Measurements from ENCODE around the gene HOXB1. TPM values are rescaled to one million over a fixed set of nuclear protein-coding genes. Genes with fewer than 3 reads are reported as not detected.

The HOXB1 gene
- total RNA-seq, 2 experiments from 2014 or later, result not detected

GRCh38 chr17:48570325-48571023 is 39.7 kb upstream of the HOXB1 start:
- DNase-seq, result no peak
- no peaks in the 10 kb centered on the region for H3K9me3 Mint-ChIP-seq
- H3K27ac Mint-ChIP-seq, result no peak overlapping the region
- H3K4me1 Mint-ChIP-seq, result no peaks in the 10 kb centered on the region
- H3K4me3 Mint-ChIP-seq, result no peak overlapping the region
- H3K27me3 Mint-ChIP-seq, result peaks cover 3% of the 10 kb centered on the region
- no peaks in the 10 kb centered on the region for H3K36me3 Mint-ChIP-seq

DNA sequence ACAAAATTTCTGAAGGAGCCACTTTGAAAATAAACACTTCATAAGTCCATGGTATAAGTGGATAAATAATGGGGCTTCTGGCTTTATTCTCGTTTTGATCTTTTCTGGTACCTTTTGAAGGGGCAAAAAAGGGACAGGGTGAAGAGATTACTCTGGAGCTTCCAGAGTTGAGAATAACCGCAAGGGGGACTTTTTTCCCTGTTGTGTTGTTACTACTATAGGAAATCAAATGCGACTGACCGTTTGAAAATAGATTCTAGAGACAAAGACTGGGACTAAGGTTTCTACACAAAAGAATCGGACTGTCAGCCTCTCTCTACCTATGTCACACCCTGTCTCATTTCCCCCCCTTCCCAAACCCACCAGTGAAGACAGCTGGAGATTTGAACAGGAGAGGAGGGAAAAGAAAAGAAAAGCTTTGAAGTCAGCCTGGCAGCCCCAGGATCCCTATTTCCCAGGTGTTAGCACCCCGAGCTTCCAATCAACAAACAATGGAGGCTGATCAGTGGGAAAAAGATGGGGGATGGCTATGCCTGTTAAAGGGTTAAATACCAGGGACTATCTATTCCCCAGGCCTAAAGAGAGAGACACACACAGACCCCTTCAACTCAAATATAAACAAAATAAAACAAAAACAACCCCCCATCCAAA is 39.0 kb upstream of the HOXB1 start:
- no peak overlapping the region for H3K27ac Mint-ChIP-seq
- no peak overlapping the region for H3K4me3 Mint-ChIP-seq
- H3K9me3 Mint-ChIP-seq, result no peaks in the 10 kb centered on the region
- no peaks in the 10 kb centered on the region for H3K36me3 Mint-ChIP-seq
- peaks cover 3% of the 10 kb centered on the region for H3K27me3 Mint-ChIP-seq
- no peak for DNase-seq
- H3K4me1 Mint-ChIP-seq, result no peaks in the 10 kb centered on the region

DNA sequence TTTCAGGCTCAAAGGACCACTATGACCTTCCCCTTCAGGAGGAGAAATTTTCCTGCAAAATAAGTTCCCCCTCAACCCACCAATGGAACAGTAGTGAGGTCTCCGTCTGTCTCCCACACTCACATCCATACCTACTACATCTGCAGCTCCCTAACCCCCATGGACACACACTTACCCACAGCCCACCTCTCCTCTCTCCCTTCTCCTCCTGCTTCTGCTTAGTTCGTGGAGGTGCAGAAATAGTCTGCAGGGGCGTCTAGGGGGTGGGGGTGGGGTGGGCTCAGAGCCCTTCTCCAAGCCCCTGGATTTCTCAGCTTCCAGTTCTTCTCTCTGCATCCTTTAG is 38.4 kb upstream of the HOXB1 start:
- Mint-ChIP-seq H3K9me3 (no peaks in the 10 kb centered on the region), H3K27ac (no peak overlapping the region), H3K27me3 (peaks cover 1% of the 10 kb centered on the region), H3K4me1 (no peaks in the 10 kb centered on the region), H3K4me3 (no peak overlapping the region), H3K36me3 (no peaks in the 10 kb centered on the region)
- no peak for DNase-seq

DNA sequence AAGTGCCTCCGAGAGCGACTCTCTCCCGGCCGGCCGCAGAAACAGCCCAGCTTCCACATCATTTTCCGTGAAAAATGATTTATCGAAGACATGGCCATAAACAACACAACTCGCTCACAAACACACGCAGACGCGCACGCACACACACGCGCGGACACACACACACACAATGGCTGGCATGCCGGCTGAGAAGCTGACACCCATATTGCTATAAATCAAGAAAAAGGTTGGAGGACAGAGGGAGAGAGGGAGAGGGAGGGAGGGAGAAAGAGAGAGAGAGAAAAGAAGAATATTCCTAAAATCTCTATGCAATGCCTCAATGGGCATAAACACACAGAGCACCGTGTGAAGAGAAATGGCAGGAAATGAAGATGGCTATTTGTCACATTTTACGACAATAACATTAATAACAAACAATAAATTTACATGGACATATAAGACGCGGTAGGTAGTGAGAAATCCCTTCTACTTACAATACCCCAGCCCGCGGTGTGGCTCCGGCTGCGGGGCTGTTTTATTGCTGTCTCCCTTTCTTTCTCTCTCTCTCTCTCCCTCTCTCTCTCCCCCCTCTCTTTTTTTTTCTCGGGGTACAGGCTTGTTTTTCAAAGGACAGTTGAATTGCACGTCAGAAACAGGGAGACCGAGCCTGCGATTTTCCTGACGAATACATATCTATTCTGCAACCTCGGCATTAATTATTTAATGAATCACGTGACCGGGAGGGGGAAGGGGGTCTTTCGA is 37.9 kb upstream of the HOXB1 start:
- DNase-seq, result no peak
- Mint-ChIP-seq H3K36me3 (no peaks in the 10 kb centered on the region), H3K9me3 (no peaks in the 10 kb centered on the region), H3K4me3 (peak overlapping the region; percentile 9), H3K27ac (no peak overlapping the region), H3K4me1 (peaks cover 1% of the 10 kb centered on the region), H3K27me3 (peaks cover 3% of the 10 kb centered on the region)

GRCh38 chr17:48567646-48568354 is 37.0 kb upstream of the HOXB1 start:
- DNase-seq, result no peak
- Mint-ChIP-seq H3K9me3 (no peaks in the 10 kb centered on the region), H3K4me1 (peaks cover 1% of the 10 kb centered on the region), H3K36me3 (no peaks in the 10 kb centered on the region), H3K4me3 (no peak overlapping the region), H3K27ac (no peak overlapping the region), H3K27me3 (peaks cover 9% of the 10 kb centered on the region)

DNA sequence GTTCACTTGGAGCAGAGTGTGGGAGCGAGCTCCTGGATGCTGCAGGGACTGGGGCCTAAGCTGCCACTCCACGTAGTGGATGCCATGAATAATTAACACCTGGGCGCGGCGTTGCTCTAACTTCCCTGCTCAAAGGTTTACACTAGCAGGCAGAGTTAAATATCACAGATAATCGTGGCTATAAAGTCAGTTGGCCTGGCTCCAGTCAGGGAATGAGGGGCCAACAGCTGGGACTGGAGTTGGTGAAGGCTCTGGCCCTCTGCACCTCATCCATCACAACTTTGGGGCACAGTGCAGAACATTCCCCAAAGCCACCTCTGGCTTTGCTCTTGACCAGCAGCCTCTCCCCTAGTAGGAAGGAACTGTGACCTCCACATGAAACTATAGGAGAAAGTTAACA is 36.4 kb upstream of the HOXB1 start:
- no peak for DNase-seq
- Mint-ChIP-seq H3K4me3 (no peak overlapping the region), H3K4me1 (peaks cover 1% of the 10 kb centered on the region), H3K27me3 (peaks cover 14% of the 10 kb centered on the region), H3K9me3 (no peaks in the 10 kb centered on the region), H3K36me3 (no peaks in the 10 kb centered on the region), H3K27ac (no peak overlapping the region)

- H3K4me1 Mint-ChIP-seq, result peaks cover 2% of the 10 kb centered on the region
Measured at GRCh38 chr17:48566717-48567116, 35.9 kb upstream of the HOXB1 start.

GRCh38 chr17:48565925-48566710 is 35.3 kb upstream of the HOXB1 start:
- Mint-ChIP-seq H3K4me3 (no peak overlapping the region), H3K36me3 (no peaks in the 10 kb centered on the region), H3K4me1 (peaks cover 8% of the 10 kb centered on the region), H3K27ac (no peak overlapping the region), H3K9me3 (no peaks in the 10 kb centered on the region), H3K27me3 (peaks cover 14% of the 10 kb centered on the region)
- no peak for DNase-seq

More at GRCh38 chr17:48566717-48567116, 35.9 kb upstream of the HOXB1 start:
- no peak for DNase-seq
- no peaks in the 10 kb centered on the region for H3K36me3 Mint-ChIP-seq
- peaks cover 14% of the 10 kb centered on the region for H3K27me3 Mint-ChIP-seq
- H3K27ac Mint-ChIP-seq, result no peak overlapping the region
- no peaks in the 10 kb centered on the region for H3K9me3 Mint-ChIP-seq
- no peak overlapping the region for H3K4me3 Mint-ChIP-seq

- Mint-ChIP-seq H3K9me3 (no peaks in the 10 kb centered on the region), H3K36me3 (no peaks in the 10 kb centered on the region), H3K4me3 (no peak overlapping the region), H3K27me3 (peaks cover 14% of the 10 kb centered on the region), H3K4me1 (peaks cover 9% of the 10 kb centered on the region), H3K27ac (no peak overlapping the region)
- no peak for DNase-seq
Measured at GRCh38 chr17:48565022-48565554, 34.3 kb upstream of the HOXB1 start.

DNA sequence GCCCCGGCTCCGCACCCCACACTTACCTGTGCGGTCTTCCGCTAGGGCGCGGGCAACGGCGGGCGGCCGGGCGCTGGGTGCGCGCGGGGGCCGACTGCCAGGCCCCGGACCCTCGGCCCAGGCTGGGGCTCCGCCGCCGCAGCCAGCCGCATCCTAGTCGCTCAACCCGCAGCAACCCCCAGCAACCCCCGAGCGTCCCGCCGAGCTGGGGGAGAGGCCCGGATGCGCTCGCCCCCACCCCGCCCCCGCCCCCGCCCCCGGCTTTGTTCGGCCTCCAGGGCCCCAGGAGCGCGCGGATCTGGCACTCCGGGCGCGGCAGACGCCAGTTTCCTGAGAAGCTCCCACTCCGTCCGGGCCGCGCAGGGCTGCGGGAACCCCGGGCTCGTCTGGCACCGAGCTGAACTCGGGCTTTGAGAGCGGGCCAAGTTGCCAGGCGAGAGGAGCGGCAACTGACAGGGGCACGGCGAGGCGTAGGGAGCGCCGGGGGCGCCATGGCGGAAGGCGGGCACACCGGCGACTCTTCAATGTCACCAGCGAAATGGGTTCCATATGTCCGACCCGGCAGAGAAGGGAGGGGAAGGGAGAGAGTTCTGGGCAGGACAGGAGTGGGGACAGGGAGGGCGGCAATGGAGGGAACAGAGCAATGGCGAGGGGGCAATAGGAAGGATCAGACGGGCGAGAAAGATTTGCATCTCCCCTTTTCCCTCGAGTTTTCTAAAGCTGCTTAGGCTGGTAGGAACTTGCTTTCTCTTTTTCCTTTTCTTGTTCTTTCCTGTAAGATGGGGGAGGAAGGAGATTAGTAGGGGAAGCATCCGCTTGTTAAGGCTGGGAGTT is 33.6 kb upstream of the HOXB1 start:
- H3K27me3 Mint-ChIP-seq, result peaks cover 14% of the 10 kb centered on the region
- H3K9me3 Mint-ChIP-seq, result no peaks in the 10 kb centered on the region
- no peak for DNase-seq
- no peak overlapping the region for H3K4me3 Mint-ChIP-seq
- peaks cover 9% of the 10 kb centered on the region for H3K4me1 Mint-ChIP-seq
- no peaks in the 10 kb centered on the region for H3K36me3 Mint-ChIP-seq
- no peak overlapping the region for H3K27ac Mint-ChIP-seq

DNA sequence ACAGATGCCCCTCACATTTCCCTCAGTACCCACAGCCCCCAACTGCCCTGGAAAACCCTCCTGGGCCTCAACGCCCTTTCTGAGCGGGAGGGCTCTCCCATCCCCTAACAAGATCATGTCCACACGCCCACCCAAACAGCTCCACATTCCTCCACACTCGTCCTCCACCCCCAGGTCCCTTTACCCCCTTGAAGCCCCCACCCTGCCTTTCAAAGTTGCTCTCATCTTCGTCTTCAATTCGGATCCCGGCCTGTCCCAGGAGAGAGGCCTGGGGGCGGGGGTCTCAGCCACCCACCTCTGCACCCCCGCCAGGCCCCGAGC is 33.0 kb upstream of the HOXB1 start:
- H3K9me3 Mint-ChIP-seq, result no peaks in the 10 kb centered on the region
- H3K27ac Mint-ChIP-seq, result no peak overlapping the region
- H3K4me3 Mint-ChIP-seq, result peak overlapping the region; percentile 22
- peaks cover 9% of the 10 kb centered on the region for H3K4me1 Mint-ChIP-seq
- no peaks in the 10 kb centered on the region for H3K36me3 Mint-ChIP-seq
- H3K27me3 Mint-ChIP-seq, result peaks cover 14% of the 10 kb centered on the region
- DNase-seq, result no peak

GRCh38 chr17:48563385-48563838 is 32.6 kb upstream of the HOXB1 start:
- Mint-ChIP-seq H3K27me3 (peaks cover 14% of the 10 kb centered on the region), H3K9me3 (no peaks in the 10 kb centered on the region), H3K4me3 (peak overlapping the region; percentile 22), H3K27ac (no peak overlapping the region), H3K36me3 (no peaks in the 10 kb centered on the region), H3K4me1 (peaks cover 9% of the 10 kb centered on the region)
- no peak for DNase-seq

GRCh38 chr17:48562934-48563333 is 32.1 kb upstream of the HOXB1 start:
- H3K36me3 Mint-ChIP-seq, result no peaks in the 10 kb centered on the region
- no peak overlapping the region for H3K27ac Mint-ChIP-seq
- H3K9me3 Mint-ChIP-seq, result no peaks in the 10 kb centered on the region
- no peak overlapping the region for H3K4me3 Mint-ChIP-seq
- DNase-seq, result no peak
- H3K27me3 Mint-ChIP-seq, result peaks cover 16% of the 10 kb centered on the region
- H3K4me1 Mint-ChIP-seq, result peaks cover 9% of the 10 kb centered on the region

Measured in activated naive CD8-positive, alpha-beta T cell treated with anti-CD3 and anti-CD28 coated beads for 36 hours (primary cell).